HL-60 (cell line): ENCODE measurements around the gene FBXO34.

Experiments
- DNase-seq, 2 experiments: peaks; one replicate each; pipeline ENCODE4 v3.0.0-alpha.2; 2010 to 2020; ENCODE audit warnings: low read depth in 1 of 2, low spot score in 1 of 2
- H3K27ac ChIP-seq: fragments of 250-450 bp; sonication (Bioruptor Pico); replicated peaks from 2 replicates; pipeline ENCODE4 v1.5.1; 2020; ENCODE audit warnings: mild to moderate bottlenecking, moderate library complexity
- H3K27me3 ChIP-seq: fragments of 250-450 bp; sonication (Bioruptor Pico); 2 replicates; pipeline ENCODE4 v1.5.1; 2021; ENCODE audit warnings: mild to moderate bottlenecking, moderate library complexity; ENCODE audit not compliant: insufficient read depth, poor library complexity, severe bottlenecking
- H3K4me3 ChIP-seq: replicated peaks from 2 replicates; pipeline ENCODE4 v1.5.1; 2011; ENCODE audit warnings: mild to moderate bottlenecking, control low read depth, low read length; ENCODE audit not compliant: insufficient read depth
- CTCF ChIP-seq: IDR thresholded peaks from one replicate; pipeline ENCODE4 v1.5.1; 2011; ENCODE audit warnings: low read length, control low read depth, inconsistent platforms; ENCODE audit not compliant: insufficient read depth
- GABPA ChIP-seq: IDR thresholded peaks from 2 replicates; pipeline ENCODE4 v1.6.1; 2012; ENCODE audit warnings: low read depth
- POLR2AphosphoS5 ChIP-seq: IDR thresholded peaks from 2 replicates; pipeline ENCODE4 v1.6.1; 2012; ENCODE audit warnings: low read depth
- REST ChIP-seq: IDR thresholded peaks from 2 replicates; pipeline ENCODE4 v1.6.1; 2012; ENCODE audit warnings: low read depth; ENCODE audit not compliant: insufficient replicate concordance
- SPI1 ChIP-seq: IDR thresholded peaks from 2 replicates; pipeline ENCODE4 v1.6.1; 2012; ENCODE audit warnings: low read depth, mild to moderate bottlenecking, borderline replicate concordance

Gene FBXO34

GRCh38 chr14:55303125-55303499 is 31.9 kb downstream of the FBXO34 start:
- H3K27me3 ChIP-seq: no peaks in the 10 kb centered on the region
- no peak for DNase-seq
- H3K4me3 ChIP-seq: no peak overlapping the region
- TF ChIP-seq SPI1 (no peak), POLR2AphosphoS5 (no peak), REST (no peak), GABPA (no peak), CTCF (no peak)
- H3K27ac ChIP-seq: peak overlapping the region; percentile 66

GRCh38 chr14:55303691-55304145 is 32.5 kb downstream of the FBXO34 start:
- no peaks in the 10 kb centered on the region for H3K27me3 ChIP-seq
- TF ChIP-seq REST (no peak), CTCF (no peak), GABPA (no peak), POLR2AphosphoS5 (no peak), SPI1 (no peak)
- no peak overlapping the region for H3K4me3 ChIP-seq
- peak overlapping the region; percentile 66 for H3K27ac ChIP-seq
- DNase-seq: no peak

GRCh38 chr14:55306938-55307589 is 35.8 kb downstream of the FBXO34 start:
- Histone ChIP-seq H3K4me3 (no peak overlapping the region), H3K27ac (no peak overlapping the region), H3K27me3 (no peaks in the 10 kb centered on the region)
- TF ChIP-seq POLR2AphosphoS5: no peak
- TF ChIP-seq REST: no peak
- no peak for DNase-seq

- no peak overlapping the region for H3K27ac ChIP-seq
- no peak for TF ChIP-seq CTCF
- no peak for TF ChIP-seq POLR2AphosphoS5
- no peak for TF ChIP-seq REST
- TF ChIP-seq SPI1: no peak
- TF ChIP-seq GABPA: no peak
- H3K4me3 ChIP-seq: no peak overlapping the region
- no peaks in the 10 kb centered on the region for H3K27me3 ChIP-seq
- no peak for DNase-seq
Observed at GRCh38 chr14:55309154-55309553, 37.9 kb downstream of the FBXO34 start.
